HG02981 (cell line): ENCODE measurements around the gene MADCAM1.

Source experiments
- ATAC-seq: cut with Tn5 transposase; IDR thresholded peaks from one replicate; pipeline ENCODE4 v1.9.1; 2021; ENCODE audit warnings: mild to moderate bottlenecking, moderate library complexity; ENCODE audit not compliant: unreplicated experiment

Gene MADCAM1

GRCh38 chr19:531009-531752, 34.9 kb downstream of the MADCAM1 start:
- peak; percentile 56 for ATAC-seq

- peak; percentile 22 for ATAC-seq
Observed at GRCh38 chr19:531753-532560, 35.7 kb downstream of the MADCAM1 start, which contains the start of gene CDC34. TSS of gene CDC34 (plus strand) at chr19:531760. CDS start at chr19:531932, 172 bp downstream.

- no peak for ATAC-seq
Observed at GRCh38 chr19:532561-533363, 36.5 kb downstream of the MADCAM1 start.

- ATAC-seq: no peak
Observed at GRCh38 chr19:533364-534058, 37.2 kb downstream of the MADCAM1 start.

- ATAC-seq: no peak
Observed at GRCh38 chr19:534088-534487, 37.8 kb downstream of the MADCAM1 start.

GRCh38 chr19:535017-535835, 38.9 kb downstream of the MADCAM1 start:
- no peak for ATAC-seq

DNA sequence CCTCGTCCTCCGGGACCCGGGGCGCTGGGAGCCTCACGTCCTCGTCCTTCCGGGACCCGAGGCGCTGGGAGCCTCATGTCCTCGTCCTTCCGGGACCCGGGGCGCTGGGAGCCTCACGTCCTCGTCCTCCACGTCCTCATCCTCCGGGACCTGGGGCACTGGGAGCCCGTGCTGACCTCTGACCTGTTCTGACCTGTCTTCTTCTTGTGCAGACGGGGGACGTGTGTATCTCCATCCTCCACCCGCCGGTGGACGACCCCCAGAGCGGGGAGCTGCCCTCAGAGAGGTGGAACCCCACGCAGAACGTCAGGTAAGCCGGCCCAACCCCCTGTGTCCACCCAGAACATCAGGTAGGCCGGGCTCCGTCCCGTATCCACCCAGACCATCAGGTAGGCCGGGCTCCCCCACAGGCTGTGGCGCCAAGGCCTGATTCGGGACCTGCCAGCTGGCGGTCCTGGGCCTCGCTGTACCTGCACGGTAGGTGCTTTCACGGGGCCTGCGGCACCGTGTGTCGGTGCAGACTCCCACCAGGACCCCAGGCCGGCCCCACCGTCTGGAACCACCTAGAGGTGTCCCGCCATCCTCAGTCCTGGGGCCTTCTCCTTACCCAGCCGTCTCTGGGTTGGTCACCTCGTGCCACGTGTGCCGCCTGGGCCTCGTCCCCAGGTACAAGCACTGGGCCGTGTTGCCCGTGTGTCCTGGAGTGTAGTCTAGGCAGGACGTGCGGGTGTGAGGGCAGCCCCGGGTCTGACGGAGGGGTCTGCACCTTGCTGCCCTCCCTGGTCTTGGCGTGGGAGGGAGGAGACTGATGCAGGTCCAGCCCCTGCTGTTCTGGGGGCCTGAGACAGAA, 40.0 kb downstream of the MADCAM1 start:
- no peak for ATAC-seq

DNA sequence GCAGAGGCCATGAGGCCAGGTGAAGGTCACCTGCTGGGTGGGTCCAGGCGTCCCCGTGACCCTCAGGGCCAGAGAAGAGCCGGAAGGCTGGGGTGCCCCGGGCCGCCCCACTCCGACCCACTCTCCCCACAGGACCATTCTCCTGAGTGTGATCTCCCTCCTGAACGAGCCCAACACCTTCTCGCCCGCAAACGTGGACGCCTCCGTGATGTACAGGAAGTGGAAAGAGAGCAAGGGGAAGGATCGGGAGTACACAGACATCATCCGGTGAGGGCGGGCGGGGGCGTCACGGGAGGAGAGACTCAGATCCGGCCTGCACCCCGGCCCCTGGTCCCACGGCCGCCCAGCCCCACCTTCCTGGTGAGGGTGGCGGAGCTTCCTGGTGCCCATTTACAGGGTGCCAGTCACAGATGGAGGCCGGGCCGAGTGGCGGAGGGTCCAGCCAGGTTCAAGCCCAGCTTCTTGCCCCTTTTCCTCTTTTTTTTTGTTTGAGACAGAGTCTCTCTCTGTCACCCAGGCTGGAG, 40.7 kb downstream of the MADCAM1 start:
- ATAC-seq: no peak

DNA sequence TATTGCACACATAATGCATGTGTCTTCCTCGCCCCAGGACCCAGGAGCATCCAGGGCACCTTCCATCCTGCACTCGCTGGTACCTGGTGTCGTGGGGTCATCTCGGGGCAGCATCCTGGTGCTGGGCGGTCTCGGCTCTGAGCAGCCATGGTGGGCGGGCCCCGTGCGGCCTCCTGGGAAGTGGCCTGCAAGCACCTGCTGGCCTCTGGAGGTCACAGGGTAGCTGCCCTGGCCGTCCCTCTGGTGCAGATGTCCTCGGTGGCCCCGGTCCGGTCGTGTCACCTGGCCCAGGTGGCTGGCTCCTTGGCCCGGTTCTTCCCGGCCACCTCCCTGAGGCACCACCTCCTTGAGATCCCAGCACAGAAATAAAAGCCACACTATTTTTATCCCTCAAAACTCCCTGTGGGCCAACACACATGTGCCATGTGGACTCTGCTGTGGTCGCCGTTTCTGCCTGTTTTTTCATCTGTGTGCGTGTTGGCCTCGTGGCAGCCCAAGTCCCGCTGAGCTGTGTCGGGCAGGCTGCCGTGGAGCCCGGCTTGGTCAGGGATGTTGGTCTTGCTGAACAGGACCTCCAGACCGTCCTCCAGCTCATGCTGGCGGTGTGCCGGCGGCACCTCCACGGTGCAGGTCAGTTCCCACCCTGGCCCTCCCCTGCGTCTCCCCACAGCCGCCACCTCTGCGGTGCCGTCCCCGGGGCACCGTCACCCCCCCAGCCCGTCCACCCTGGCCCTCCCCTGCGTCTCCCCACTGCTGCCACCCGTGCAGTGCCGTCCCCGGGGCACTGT, 42.5 kb downstream of the MADCAM1 start:
- no peak for ATAC-seq

DNA sequence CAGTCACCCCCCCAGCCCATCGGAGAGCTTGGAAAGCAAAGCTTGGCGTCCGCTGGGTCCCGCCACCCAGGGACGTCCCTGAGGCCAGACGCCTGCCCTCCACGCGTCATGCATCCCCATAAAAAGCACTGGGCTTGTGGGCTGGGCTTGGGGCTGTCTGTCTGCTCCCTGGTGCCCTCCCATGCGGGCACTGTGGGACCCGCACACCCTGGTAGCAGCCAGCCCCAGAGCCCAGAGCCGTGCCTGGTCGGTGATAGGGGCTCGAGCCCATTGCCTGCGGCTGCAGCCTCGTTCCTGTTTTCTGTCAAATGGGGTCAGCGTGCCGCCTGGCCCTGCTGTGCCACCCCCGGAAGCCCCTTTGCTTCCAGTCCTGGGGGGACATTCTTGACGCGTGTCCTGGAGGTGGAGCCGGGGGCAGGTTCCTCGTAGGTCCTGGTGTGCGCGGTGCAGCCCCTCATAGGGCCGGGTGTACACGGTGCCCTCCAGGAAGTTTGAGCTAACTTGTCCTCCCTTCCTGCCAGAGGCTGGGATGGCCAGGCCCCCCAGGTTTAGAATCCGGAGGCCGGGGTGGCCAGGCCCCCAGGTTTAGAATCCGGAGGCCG, 43.2 kb downstream of the MADCAM1 start:
- ATAC-seq: no peak

DNA sequence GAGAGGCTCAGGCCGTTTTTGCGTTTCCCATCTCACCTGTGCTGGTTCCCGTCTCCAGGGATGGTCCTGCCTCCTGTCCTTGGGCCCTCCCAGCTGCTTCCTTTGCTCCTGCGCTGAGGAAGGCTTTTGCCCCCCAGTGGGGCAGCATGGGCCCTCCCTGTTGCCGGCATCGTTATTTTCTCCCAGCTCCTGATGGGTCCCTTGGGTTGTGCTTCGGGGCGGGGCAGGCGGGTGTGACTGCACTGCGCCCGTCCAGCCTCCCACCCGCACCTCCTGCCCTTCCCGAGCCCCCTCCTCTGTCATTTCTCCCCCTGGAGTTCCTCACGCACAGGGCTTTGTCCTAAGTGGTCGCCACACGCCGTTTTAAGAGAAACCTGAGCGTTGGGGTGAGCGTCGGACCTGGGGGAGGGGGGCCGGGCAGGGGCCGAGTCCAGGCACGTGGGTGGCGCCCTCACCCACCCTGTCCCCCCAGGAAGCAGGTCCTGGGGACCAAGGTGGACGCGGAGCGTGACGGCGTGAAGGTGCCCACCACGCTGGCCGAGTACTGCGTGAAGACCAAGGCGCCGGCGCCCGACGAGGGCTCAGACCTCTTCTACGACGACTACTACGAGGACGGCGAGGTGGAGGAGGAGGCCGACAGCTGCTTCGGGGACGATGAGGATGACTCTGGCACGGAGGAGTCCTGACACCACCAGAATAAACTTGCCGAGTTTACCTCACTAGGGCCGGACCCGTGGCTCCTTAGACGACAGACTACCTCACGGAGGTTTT, 44.8 kb downstream of the MADCAM1 start:
- ATAC-seq: no peak

- no peak for ATAC-seq
Observed at GRCh38 chr19:541699-542098, 45.4 kb downstream of the MADCAM1 start.

DNA sequence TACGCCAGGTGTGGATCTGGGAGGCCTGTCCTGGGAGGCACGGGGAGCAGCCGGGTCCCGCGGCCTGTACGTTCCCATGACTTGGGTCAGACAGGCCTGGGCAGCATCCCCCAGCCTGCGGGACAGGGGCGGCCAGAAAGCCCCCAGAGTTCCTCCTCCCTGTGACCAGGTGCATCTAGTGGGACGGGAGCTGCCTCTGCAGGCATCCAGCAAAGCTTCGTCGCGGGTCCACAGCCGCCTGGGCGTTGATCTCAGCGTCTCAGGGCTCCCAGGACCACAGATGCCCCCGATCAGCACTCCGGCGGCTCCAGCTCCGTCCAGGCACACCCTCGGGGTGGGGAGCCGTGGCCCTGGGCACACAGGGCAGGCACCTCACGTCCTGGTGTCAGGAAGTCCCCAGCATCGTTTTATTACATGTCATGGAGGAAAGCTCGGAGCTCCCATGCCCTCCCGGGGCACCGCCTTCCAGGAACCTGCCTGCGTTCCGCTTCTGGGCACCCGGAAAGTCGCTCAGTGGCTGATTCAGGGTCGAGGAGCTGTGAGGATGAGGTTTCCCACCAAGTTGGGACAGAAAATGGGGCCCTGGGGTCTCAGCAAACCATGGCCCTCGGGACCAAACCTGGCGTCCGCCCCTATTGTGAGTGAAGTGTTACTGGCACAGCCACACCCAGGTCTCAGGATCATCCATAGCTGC, 46.0 kb downstream of the MADCAM1 start:
- ATAC-seq: no peak

- ATAC-seq: no peak
Observed at GRCh38 chr19:543910-544608, 47.8 kb downstream of the MADCAM1 start, which contains the start of gene GZMM. TSS of gene GZMM (plus strand) at chr19:544053. CDS start at chr19:544072, 19 bp downstream.

GRCh38 chr19:547117-547516, 50.8 kb downstream of the MADCAM1 start:
- ATAC-seq: no peak
